ENCODE measurements around the gene TBC1D14. TPM values are rescaled to one million over a fixed set of nuclear protein-coding genes. Genes with fewer than 3 reads are reported as not detected.

TBC1D14 gene
- total RNA-seq, 1 experiment from 2014 or later = 36.3 TPM

DNA sequence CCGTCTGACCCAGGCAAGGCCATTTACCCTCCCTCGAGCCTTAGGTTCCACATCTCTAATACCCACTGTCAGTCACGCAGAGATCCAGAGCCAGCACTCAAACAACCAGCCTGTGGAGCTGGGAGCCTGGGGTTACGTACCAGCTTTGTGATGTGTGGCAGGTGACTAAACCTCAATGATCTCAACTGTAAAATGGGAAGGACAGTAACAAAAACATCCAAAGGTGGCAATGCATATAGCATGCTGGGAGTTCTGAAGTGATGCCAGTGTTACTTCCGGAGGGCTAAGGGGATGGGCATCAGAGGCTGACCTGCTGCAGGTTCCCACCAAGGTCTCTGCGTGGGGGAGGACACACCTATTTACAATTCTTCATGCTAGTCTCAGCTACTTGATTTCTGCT, 152.2 kb downstream of the TBC1D14 start:
- H3K9me3 ChIP-seq (ENCODE audit: control insufficient read depth, insufficient read depth, low read depth, low read length) = no peaks in the 10 kb centered on the region
- BruUV-seq (replicated peaks) = no TSS peak
- H3K4me3 ChIP-seq (ENCODE audit: low read depth in 2 of 2, low read length in 2 of 2) = no peak overlapping the region
- ChIA-PET POLR2A (no interaction called here), CTCF (no interaction called here)
- no peaks in the 10 kb centered on the region for H3K27me3 ChIP-seq (ENCODE audit: control insufficient read depth, insufficient read depth, low read length)
- ATAC-seq (no peak), DNase-seq (ENCODE audit: low read depth, low spot score) (no peak)
- intact Hi-C loops (cut with micrococcal nuclease; ENCODE audit: unreplicated experiment) (no loop called here), in situ Hi-C loops (cut with HindIII; ENCODE audit: low pct_unique_long_range_greater_than_20kb, low sequenced_read_pairs) (no loop called here)
- H3K4me1 ChIP-seq (ENCODE audit: control insufficient read depth, insufficient read depth, low read length) = peaks cover 9% of the 10 kb centered on the region
- H3K27ac ChIP-seq (ENCODE audit: low read length) = no peak overlapping the region
- peaks cover 11% of the 10 kb centered on the region for H3K36me3 ChIP-seq (ENCODE audit: control insufficient read depth, insufficient read depth, low read length)
- TF ChIP-seq POLR2AphosphoS5 (IDR thresholded peaks at IDR 0.05; ENCODE audit: low read depth, low read length) = no peak
- TF ChIP-seq TCF7L2 (IDR thresholded peaks at IDR 0.05; ENCODE audit: low read depth, low read length) = no peak
- TF ChIP-seq, protein P1, sequence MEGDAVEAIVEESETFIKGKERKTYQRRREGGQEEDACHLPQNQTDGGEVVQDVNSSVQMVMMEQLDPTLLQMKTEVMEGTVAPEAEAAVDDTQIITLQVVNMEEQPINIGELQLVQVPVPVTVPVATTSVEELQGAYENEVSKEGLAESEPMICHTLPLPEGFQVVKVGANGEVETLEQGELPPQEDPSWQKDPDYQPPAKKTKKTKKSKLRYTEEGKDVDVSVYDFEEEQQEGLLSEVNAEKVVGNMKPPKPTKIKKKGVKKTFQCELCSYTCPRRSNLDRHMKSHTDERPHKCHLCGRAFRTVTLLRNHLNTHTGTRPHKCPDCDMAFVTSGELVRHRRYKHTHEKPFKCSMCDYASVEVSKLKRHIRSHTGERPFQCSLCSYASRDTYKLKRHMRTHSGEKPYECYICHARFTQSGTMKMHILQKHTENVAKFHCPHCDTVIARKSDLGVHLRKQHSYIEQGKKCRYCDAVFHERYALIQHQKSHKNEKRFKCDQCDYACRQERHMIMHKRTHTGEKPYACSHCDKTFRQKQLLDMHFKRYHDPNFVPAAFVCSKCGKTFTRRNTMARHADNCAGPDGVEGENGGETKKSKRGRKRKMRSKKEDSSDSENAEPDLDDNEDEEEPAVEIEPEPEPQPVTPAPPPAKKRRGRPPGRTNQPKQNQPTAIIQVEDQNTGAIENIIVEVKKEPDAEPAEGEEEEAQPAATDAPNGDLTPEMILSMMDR (IDR thresholded peaks at IDR 0.05) = no peak
- TF ChIP-seq SIN3A (IDR thresholded peaks at IDR 0.05; ENCODE audit: borderline replicate concordance, insufficient read depth, low read depth, low read length) = no peak
- TF ChIP-seq, protein P2, sequence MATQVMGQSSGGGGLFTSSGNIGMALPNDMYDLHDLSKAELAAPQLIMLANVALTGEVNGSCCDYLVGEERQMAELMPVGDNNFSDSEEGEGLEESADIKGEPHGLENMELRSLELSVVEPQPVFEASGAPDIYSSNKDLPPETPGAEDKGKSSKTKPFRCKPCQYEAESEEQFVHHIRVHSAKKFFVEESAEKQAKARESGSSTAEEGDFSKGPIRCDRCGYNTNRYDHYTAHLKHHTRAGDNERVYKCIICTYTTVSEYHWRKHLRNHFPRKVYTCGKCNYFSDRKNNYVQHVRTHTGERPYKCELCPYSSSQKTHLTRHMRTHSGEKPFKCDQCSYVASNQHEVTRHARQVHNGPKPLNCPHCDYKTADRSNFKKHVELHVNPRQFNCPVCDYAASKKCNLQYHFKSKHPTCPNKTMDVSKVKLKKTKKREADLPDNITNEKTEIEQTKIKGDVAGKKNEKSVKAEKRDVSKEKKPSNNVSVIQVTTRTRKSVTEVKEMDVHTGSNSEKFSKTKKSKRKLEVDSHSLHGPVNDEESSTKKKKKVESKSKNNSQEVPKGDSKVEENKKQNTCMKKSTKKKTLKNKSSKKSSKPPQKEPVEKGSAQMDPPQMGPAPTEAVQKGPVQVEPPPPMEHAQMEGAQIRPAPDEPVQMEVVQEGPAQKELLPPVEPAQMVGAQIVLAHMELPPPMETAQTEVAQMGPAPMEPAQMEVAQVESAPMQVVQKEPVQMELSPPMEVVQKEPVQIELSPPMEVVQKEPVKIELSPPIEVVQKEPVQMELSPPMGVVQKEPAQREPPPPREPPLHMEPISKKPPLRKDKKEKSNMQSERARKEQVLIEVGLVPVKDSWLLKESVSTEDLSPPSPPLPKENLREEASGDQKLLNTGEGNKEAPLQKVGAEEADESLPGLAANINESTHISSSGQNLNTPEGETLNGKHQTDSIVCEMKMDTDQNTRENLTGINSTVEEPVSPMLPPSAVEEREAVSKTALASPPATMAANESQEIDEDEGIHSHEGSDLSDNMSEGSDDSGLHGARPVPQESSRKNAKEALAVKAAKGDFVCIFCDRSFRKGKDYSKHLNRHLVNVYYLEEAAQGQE (IDR thresholded peaks at IDR 0.05; ENCODE audit: insufficient read depth in 1 of 2, low read depth in 2 of 2, low read length in 1 of 2) = no peak

DNA sequence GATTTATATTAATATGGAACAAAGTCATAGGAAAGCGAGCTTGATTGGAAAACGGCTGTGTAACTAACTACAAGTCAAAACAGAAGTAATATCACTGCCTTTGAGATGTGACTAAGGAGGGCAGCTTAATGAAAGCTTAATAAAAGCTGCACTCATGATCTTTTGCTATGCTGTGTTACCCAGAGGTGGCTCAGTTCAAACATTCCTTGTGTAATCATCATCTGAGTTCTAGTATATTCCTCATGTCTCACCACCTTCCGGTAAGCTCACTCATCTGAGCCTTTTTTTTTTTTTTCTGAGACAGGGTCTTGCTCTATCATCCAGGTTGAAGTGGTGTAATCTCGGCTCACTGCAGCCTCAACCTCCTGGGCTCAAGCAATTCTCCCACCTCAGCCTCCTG, 153.2 kb downstream of the TBC1D14 start:
- H3K4me1 ChIP-seq (ENCODE audit: control insufficient read depth, insufficient read depth, low read length) = peaks cover 10% of the 10 kb centered on the region
- no peak overlapping the region for H3K4me3 ChIP-seq (ENCODE audit: low read depth in 2 of 2, low read length in 2 of 2)
- CTCF ChIA-PET = no interaction called here
- in situ Hi-C loops (cut with HindIII; ENCODE audit: low pct_unique_long_range_greater_than_20kb, low sequenced_read_pairs) = no loop called here
- intact Hi-C loops (cut with micrococcal nuclease; ENCODE audit: unreplicated experiment) = no loop called here
- BruUV-seq (replicated peaks) = no TSS peak
- H3K9me3 ChIP-seq (ENCODE audit: control insufficient read depth, insufficient read depth, low read depth, low read length) = no peaks in the 10 kb centered on the region
- POLR2A ChIA-PET = interaction anchor here (0.7 kb wide), 1 partner anchor 43 kb away, joined by 4 read pairs; no protein-coding TSS in a partner anchor
- H3K27me3 ChIP-seq (ENCODE audit: control insufficient read depth, insufficient read depth, low read length) = no peaks in the 10 kb centered on the region
- DNase-seq (ENCODE audit: low read depth, low spot score) = no peak
- H3K36me3 ChIP-seq (ENCODE audit: control insufficient read depth, insufficient read depth, low read length) = peaks cover 11% of the 10 kb centered on the region
- ATAC-seq = no peak
- no peak overlapping the region for H3K27ac ChIP-seq (ENCODE audit: low read length)
- TF ChIP-seq, protein P1 (IDR thresholded peaks at IDR 0.05) = no peak

DNA sequence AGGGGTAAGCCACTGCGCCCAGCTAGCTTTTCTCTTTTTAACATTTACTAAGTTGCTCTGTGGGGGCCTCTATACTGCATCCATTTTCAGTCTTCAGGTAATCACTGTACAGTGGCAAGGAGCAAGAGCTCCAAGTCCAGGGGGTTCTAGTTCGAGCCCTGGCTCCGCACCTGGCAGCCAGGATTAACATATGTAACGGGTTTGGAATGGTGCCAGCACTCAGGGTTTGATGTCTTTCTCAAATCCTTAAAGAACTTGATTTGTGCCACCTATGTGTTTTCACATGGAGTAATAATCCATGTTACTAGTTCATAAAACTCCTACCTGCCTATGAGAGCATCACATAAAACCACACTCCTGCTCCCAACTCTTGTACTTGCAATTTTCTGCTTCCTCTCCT, 153.7 kb downstream of the TBC1D14 start:
- no TSS peak for BruUV-seq (replicated peaks)
- in situ Hi-C loops (cut with HindIII; ENCODE audit: low pct_unique_long_range_greater_than_20kb, low sequenced_read_pairs) = no loop called here
- intact Hi-C loops (cut with micrococcal nuclease; ENCODE audit: unreplicated experiment) = no loop called here
- DNase-seq (ENCODE audit: low read depth, low spot score) = no peak
- H3K27me3 ChIP-seq (ENCODE audit: control insufficient read depth, insufficient read depth, low read length) = no peaks in the 10 kb centered on the region
- H3K4me3 ChIP-seq (ENCODE audit: low read depth in 2 of 2, low read length in 2 of 2) = no peak overlapping the region
- TF ChIP-seq TCF7L2 (IDR thresholded peaks at IDR 0.05; ENCODE audit: low read depth, low read length) (no peak), POLR2AphosphoS5 (IDR thresholded peaks at IDR 0.05; ENCODE audit: low read depth, low read length) (no peak), SIN3A (IDR thresholded peaks at IDR 0.05; ENCODE audit: borderline replicate concordance, insufficient read depth, low read depth, low read length) (no peak)
- TF ChIP-seq, protein P1 (IDR thresholded peaks at IDR 0.05) = no peak
- TF ChIP-seq, protein P2 (IDR thresholded peaks at IDR 0.05; ENCODE audit: insufficient read depth in 1 of 2, low read depth in 2 of 2, low read length in 1 of 2) = no peak
- peaks cover 11% of the 10 kb centered on the region for H3K36me3 ChIP-seq (ENCODE audit: control insufficient read depth, insufficient read depth, low read length)
- ATAC-seq = no peak
- no peaks in the 10 kb centered on the region for H3K9me3 ChIP-seq (ENCODE audit: control insufficient read depth, insufficient read depth, low read depth, low read length)
- H3K4me1 ChIP-seq (ENCODE audit: control insufficient read depth, insufficient read depth, low read length) = peaks cover 10% of the 10 kb centered on the region
- CTCF ChIA-PET = no interaction called here
- no peak overlapping the region for H3K27ac ChIP-seq (ENCODE audit: low read length)
- POLR2A ChIA-PET = no interaction called here
